Mammary microvascular endothelial cell (primary cell): ENCODE results near the gene OTUD6A. TPM values are rescaled to one million over a fixed set of nuclear protein-coding genes. Genes with fewer than 3 reads are reported as not detected.

Experiments used
- total RNA-seq: library from RNA; depleted of rRNA; stranded (reverse); fragments of >200 nt; gene quantifications from 2 replicates; pipeline ENCODE4 v1.2.3, GENCODE V29; 2015

OTUD6A gene
- total RNA-seq, result not detected in 2 replicates

DNA sequence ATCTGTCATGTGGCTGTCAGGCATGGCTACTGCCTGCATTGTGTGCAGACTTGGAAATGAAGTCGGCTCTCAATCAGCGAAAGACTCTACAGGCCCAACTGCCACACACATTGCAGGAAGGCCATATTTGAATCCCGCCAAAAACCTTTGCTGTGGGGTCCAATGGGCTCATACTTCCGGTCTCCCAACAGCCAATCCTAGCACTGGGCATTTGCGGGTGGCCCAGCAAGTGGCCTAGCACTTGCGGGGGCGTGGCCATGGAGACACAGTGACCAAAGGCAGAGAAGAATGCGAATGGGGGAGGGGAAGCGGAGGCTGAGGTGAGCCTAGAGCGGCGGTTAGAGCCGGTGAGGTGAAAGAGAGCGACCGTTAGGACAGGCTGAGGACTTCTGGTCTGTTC, at the start of gene OTUD6A:
OTUD6A (plus strand) TSS at position 382 of the 400 bp plus-strand sequence. CDS start 68 bp downstream, outside the sequence.

GRCh38 chrX:70049925-70050324, 12.3 kb upstream of the OTUD6A start, which contains the start of gene AWAT2:
Gene AWAT2, minus strand, starts transcription at chrX:70049938. Its CDS starts 6 bp downstream, at chrX:70049932.

Other genes starting within 250 kb of the OTUD6A start
- not detected in 2 replicates for gene AWAT2, start 12.5 kb upstream of the OTUD6A start, total RNA-seq
- 41.4 and 41.8 TPM in 2 replicates for gene IGBP1, start 71.0 kb downstream of the OTUD6A start, total RNA-seq
- 0.20 TPM in 1 of 2 replicates, not detected in the other for gene DGAT2L6, start 115.0 kb downstream of the OTUD6A start, total RNA-seq
- gene AWAT1, start 172.2 kb downstream of the OTUD6A start, total RNA-seq, result not detected in 2 replicates
- gene P2RY4, start 197.7 kb downstream of the OTUD6A start, total RNA-seq, result not detected in 2 replicates
- not detected in 2 replicates for gene ARR3, start 205.9 kb downstream of the OTUD6A start, total RNA-seq
- not detected in 2 replicates for gene RAB41, start 219.7 kb downstream of the OTUD6A start, total RNA-seq
- gene PDZD11, start 227.5 kb downstream of the OTUD6A start, total RNA-seq, result 50.4 and 53.7 TPM in 2 replicates
- gene KIF4A, start 227.6 kb downstream of the OTUD6A start, total RNA-seq, result 21.1 and 21.7 TPM in 2 replicates